Loucy (cell line): ENCODE measurements around the gene GHDC.
"Not testable (repeated sequence)": the region's sequence is repeated elsewhere in the genome, so short reads cannot be mapped to it uniquely, and the experiment has no call there.

ENCODE experiments used
- H2AFZ ChIP-seq: fragments of 200-600 bp; sonication (generic); 2 replicates; pipeline ENCODE4 v1.6.0; 2016; ENCODE audit warnings: antibody characterized with exemption, mild to moderate bottlenecking, low read length, moderate library complexity
- H3F3A ChIP-seq: fragments of 200-600 bp; 2 replicates; pipeline ENCODE4 v1.6.0; 2016; ENCODE audit warnings: antibody characterized with exemption, low read depth, mild to moderate bottlenecking
- H3K27me3 ChIP-seq: fragments of 200-600 bp; sonication (generic); 2 replicates; pipeline ENCODE4 v1.6.1; 2014; ENCODE audit warnings: low read length, mild to moderate bottlenecking; ENCODE audit not compliant: insufficient read depth, poor library complexity, severe bottlenecking
- H3K36me3 ChIP-seq: fragments of 200-600 bp; sonication (generic); 2 replicates; pipeline ENCODE4 v1.6.1; 2016; ENCODE audit warnings: low read length; ENCODE audit not compliant: insufficient read depth
- H3K4me1 ChIP-seq: fragments of 200-600 bp; sonication (generic); 2 replicates; pipeline ENCODE4 v1.5.1; 2014; ENCODE audit warnings: low read length, mild to moderate bottlenecking; ENCODE audit not compliant: insufficient read depth, poor library complexity, severe bottlenecking
- H3K4me2 ChIP-seq: fragments of 200-600 bp; sonication (generic); 2 replicates; pipeline ENCODE4 v1.6.0; 2014; ENCODE audit warnings: antibody characterized with exemption, low read length, low read depth, mild to moderate bottlenecking; ENCODE audit not compliant: poor library complexity, severe bottlenecking
- H3K4me3 ChIP-seq: fragments of 200-600 bp; sonication (generic); 2 replicates; pipeline ENCODE4 v1.5.1; 2014; ENCODE audit warnings: low read length, mild to moderate bottlenecking, mixed read lengths; ENCODE audit not compliant: poor library complexity, severe bottlenecking
- H3K79me2 ChIP-seq: fragments of 200-600 bp; sonication (generic); 2 replicates; pipeline ENCODE4 v1.6.1; 2014; ENCODE audit warnings: low read length; ENCODE audit not compliant: insufficient read depth
- H3K9ac ChIP-seq: fragments of 200-600 bp; sonication (generic); 2 replicates; pipeline ENCODE4 v1.6.0; 2014; ENCODE audit warnings: mild to moderate bottlenecking, low read depth, low read length, moderate library complexity; ENCODE audit not compliant: poor library complexity, severe bottlenecking
- H3K9me2 ChIP-seq: fragments of 200-600 bp; sonication (generic); replicated peaks from 2 replicates; pipeline ENCODE4 v1.6.1; 2016; ENCODE audit warnings: low read depth, low read length, mixed read lengths
- H3K9me3 ChIP-seq: fragments of 200-600 bp; sonication (generic); 2 replicates; pipeline ENCODE4 v1.6.1; 2014; ENCODE audit warnings: mild to moderate bottlenecking, antibody characterized with exemption, low read length, low read depth; ENCODE audit not compliant: insufficient read depth
- H4K20me1 ChIP-seq: fragments of 200-600 bp; sonication (generic); 2 replicates; pipeline ENCODE4 v1.6.0; 2014; ENCODE audit warnings: antibody characterized with exemption, low read length, mild to moderate bottlenecking; ENCODE audit not compliant: insufficient read depth, poor library complexity, severe bottlenecking
- CTCF ChIP-seq: fragments of 200-600 bp; sonication (generic); conservative IDR thresholded peaks from 2 replicates; pipeline ENCODE4 v1.5.1; 2014; ENCODE audit warnings: mild to moderate bottlenecking, antibody characterized with exemption, low read length
- EZH2phosphoT487 ChIP-seq: fragments of 200-600 bp; IDR thresholded peaks from 2 replicates; pipeline ENCODE4 v1.6.1; 2018; ENCODE audit warnings: antibody characterized with exemption, mild to moderate bottlenecking, moderate library complexity, borderline replicate concordance

GHDC gene

GRCh38 chr17:42240201-42240600 lies 45.9 kb upstream of the GHDC start:
- Histone ChIP-seq H3K9me2 (no peaks in the 10 kb centered on the region), H4K20me1 (peaks cover 37% of the 10 kb centered on the region), H3K79me2 (peaks cover 96% of the 10 kb centered on the region), H3K4me1 (no peaks in the 10 kb centered on the region), H2AFZ (no peak overlapping the region), H3K4me3 (no peak overlapping the region), H3K4me2 (no peak overlapping the region), H3K9me3 (no peaks in the 10 kb centered on the region), H3F3A (no peaks in the 10 kb centered on the region), H3K9ac (no peak overlapping the region), H3K27me3 (no peaks in the 10 kb centered on the region), H3K36me3 (peaks cover 3% of the 10 kb centered on the region; the same call in 1 of the 2 replicates)
- no peak for TF ChIP-seq EZH2phosphoT487
- no peak for TF ChIP-seq CTCF

GRCh38 chr17:42239576-42239975 lies 45.3 kb upstream of the GHDC start:
- H3K9me2 ChIP-seq, H2AFZ ChIP-seq, H3K36me3 ChIP-seq, H3F3A ChIP-seq, H3K9ac ChIP-seq, H3K9me3 ChIP-seq, H3K4me3 ChIP-seq, H3K4me1 ChIP-seq, H3K4me2 ChIP-seq, H3K27me3 ChIP-seq: not testable (repeated sequence)
- H3K79me2 ChIP-seq: peaks cover 96% of the 10 kb centered on the region
- peaks cover 38% of the 10 kb centered on the region for H4K20me1 ChIP-seq

DNA sequence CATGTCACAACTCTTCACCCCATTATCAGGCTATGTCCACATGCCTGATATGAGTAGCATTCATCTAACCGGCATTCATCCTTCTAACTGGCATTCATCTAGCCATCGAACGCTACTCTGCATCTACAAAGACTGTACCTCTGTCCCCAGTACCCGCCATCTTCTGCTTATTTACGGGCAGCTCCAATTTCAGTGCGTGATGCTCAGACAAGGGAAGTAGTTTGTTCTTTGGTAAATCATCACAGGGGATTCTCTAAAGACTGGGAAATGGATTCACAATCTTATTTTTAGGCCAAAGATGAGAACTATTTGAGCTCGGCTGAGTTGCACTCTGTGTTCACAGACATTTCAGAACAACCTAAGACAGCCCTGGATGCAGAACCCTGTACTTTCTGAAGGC lies 42.5 kb upstream of the GHDC start:
- H3K9me3 ChIP-seq: no peaks in the 10 kb centered on the region
- no peak overlapping the region for H3K9ac ChIP-seq
- no peak overlapping the region for H2AFZ ChIP-seq
- H3K4me2 ChIP-seq: no peak overlapping the region
- H3K36me3 ChIP-seq: peaks cover 5% of the 10 kb centered on the region; the same call in 1 of the 2 replicates
- no peaks in the 10 kb centered on the region for H3K4me1 ChIP-seq
- H3K4me3 ChIP-seq: no peak overlapping the region
- H4K20me1 ChIP-seq: peaks cover 52% of the 10 kb centered on the region
- TF ChIP-seq CTCF: no peak
- TF ChIP-seq EZH2phosphoT487: no peak
- H3K27me3 ChIP-seq: no peaks in the 10 kb centered on the region
- H3K9me2 ChIP-seq: no peaks in the 10 kb centered on the region
- H3F3A ChIP-seq: no peaks in the 10 kb centered on the region
- peaks cover 99% of the 10 kb centered on the region for H3K79me2 ChIP-seq

DNA sequence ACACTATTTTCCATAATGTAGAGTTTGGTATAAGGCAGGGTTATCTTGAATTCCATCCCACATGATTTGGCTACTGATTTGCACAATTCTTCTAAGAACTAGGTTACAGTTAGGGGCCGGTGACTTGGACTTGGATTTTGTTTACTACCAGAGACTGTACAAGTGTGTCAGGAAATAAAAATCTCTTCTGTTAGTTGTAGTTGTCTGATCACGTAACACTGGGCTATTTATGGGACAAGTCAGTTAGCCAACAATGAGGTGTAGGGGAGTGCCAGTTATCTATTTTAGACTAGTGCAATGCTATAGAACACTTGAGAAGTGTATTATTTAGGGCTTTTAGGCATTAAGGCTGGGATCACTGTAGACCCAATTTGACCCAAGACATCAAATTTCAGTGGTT lies 39.7 kb upstream of the GHDC start:
- Histone ChIP-seq H3K9me2 (no peaks in the 10 kb centered on the region), H2AFZ (no peak overlapping the region), H3K9me3 (no peaks in the 10 kb centered on the region), H3K79me2 (peaks cover 89% of the 10 kb centered on the region), H3K4me1 (no peaks in the 10 kb centered on the region), H3K4me3 (no peak overlapping the region), H3K27me3 (no peaks in the 10 kb centered on the region), H3K36me3 (peaks cover 26% of the 10 kb centered on the region; the same call in 1 of the 2 replicates), H3F3A (no peaks in the 10 kb centered on the region), H3K9ac (no peak overlapping the region), H4K20me1 (peaks cover 34% of the 10 kb centered on the region), H3K4me2 (no peak overlapping the region)
- no peak for TF ChIP-seq EZH2phosphoT487
- no peak for TF ChIP-seq CTCF
